GM23338 (cell line): ENCODE data around the gene MCTP2.

Source experiments
- EZH2phosphoT487 ChIP-seq: fragments of 200-600 bp; sonication (generic); IDR thresholded peaks from one replicate; pipeline ENCODE4 v1.8.1; 2018; ENCODE audit warnings: antibody characterized with exemption; ENCODE audit not compliant: unreplicated experiment
- TF ChIP-seq, protein P1 (sequence below), 2 experiments: fragments of 200-600 bp in 1 of 2; sonication (generic) in 1 of 2; conservative IDR thresholded peaks; 2 replicates each; pipeline versions ENCODE4 v1.5.1 to v1.6.1; 2016 to 2017; ENCODE audit warnings: antibody characterized with exemption in 2 of 2, low read depth in 2 of 2, mild to moderate bottlenecking in 2 of 2, moderate library complexity in 1 of 2

DNA sequence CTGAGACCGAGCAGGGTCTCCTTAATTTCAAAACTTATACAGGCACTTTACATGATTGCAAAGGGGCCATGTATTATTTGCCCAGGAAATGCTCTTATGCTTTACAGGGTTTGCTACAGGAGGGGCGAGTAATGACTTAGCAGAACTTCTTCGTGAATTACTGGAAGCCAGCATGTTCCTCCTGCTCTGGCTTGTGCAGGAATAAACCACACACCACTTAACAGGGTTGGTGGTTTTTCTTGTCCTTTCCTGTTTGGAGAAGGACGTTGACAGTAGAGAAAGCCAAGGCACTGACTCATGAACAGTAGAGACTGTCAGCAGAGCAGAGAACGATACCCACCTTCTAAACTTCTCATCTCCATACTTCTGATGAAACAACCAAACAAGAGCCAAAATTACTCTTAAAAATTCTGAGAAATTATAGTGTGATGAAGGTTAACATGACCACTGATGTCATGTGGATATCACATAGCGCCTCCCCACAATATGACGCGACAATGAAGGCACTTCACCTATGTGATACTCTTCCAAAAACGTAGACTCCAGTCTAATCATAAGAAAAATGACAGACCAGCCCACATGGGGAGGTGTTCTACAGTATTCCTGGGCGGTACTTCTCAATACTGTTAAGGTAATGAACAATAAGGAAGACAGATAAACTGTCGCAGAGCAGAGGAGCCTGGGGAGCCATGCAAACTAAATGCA is 24.7 kb upstream of the MCTP2 start:
- TF ChIP-seq EZH2phosphoT487, result no peak
- TF ChIP-seq, protein P1, sequence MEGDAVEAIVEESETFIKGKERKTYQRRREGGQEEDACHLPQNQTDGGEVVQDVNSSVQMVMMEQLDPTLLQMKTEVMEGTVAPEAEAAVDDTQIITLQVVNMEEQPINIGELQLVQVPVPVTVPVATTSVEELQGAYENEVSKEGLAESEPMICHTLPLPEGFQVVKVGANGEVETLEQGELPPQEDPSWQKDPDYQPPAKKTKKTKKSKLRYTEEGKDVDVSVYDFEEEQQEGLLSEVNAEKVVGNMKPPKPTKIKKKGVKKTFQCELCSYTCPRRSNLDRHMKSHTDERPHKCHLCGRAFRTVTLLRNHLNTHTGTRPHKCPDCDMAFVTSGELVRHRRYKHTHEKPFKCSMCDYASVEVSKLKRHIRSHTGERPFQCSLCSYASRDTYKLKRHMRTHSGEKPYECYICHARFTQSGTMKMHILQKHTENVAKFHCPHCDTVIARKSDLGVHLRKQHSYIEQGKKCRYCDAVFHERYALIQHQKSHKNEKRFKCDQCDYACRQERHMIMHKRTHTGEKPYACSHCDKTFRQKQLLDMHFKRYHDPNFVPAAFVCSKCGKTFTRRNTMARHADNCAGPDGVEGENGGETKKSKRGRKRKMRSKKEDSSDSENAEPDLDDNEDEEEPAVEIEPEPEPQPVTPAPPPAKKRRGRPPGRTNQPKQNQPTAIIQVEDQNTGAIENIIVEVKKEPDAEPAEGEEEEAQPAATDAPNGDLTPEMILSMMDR (conservative IDR thresholded peaks at IDR 0.05; ENCODE audit: low read depth in 2 of 2), result no peak
